SK-N-MC (cell line): ENCODE data around the gene GABRP.
"Not testable (repeated sequence)": the region's sequence is repeated elsewhere in the genome, so short reads cannot be mapped to it uniquely, and the experiment has no call there.

Experiments used
- DNase-seq: peaks from one replicate; pipeline ENCODE4 v3.0.0-alpha.2; 2011; ENCODE audit warnings: low read depth, low spot score
- H3K27ac ChIP-seq: fragments of 200-600 bp; sonication (generic); 2 replicates; pipeline ENCODE4 v1.5.1; 2016; ENCODE audit warnings: mixed run types
- H3K36me3 ChIP-seq: fragments of 200-600 bp; sonication (generic); 2 replicates; pipeline ENCODE4 v1.6.1; 2017; ENCODE audit warnings: antibody characterized with exemption, low read length, mixed read lengths; ENCODE audit not compliant: insufficient read depth
- H3K4me3 ChIP-seq: fragments of 200-600 bp; sonication (generic); 2 replicates; pipeline ENCODE4 v1.5.1; 2016
- H3K9ac ChIP-seq: fragments of 200-600 bp; sonication (generic); 2 replicates; pipeline ENCODE4 v1.8.0; 2017; ENCODE audit warnings: mixed run types, mixed read lengths; ENCODE audit not compliant: insufficient read length
- H3K9me3 ChIP-seq: fragments of 200-600 bp; sonication (generic); 2 replicates; pipeline ENCODE4 v1.6.1; 2017; ENCODE audit warnings: low read depth, mild to moderate bottlenecking, antibody characterized with exemption, low read length, moderate library complexity, mixed read lengths
- EZH2 ChIP-seq: fragments of 200-600 bp; sonication (generic); IDR thresholded peaks from one replicate; pipeline ENCODE4 v1.6.1; 2017; ENCODE audit warnings: antibody characterized with exemption
- FOXP2 ChIP-seq: optimal IDR thresholded peaks from 2 replicates; pipeline ENCODE3; 2011; ENCODE audit warnings: mild to moderate bottlenecking, moderate library complexity; ENCODE audit not compliant: insufficient read depth; ENCODE audit errors: extremely low read length, control extremely low read depth
- POLR2AphosphoS5 ChIP-seq: IDR thresholded peaks from 2 replicates; pipeline ENCODE4 v1.6.1; 2012; ENCODE audit warnings: mild to moderate bottlenecking, low read depth, low read length, borderline replicate concordance

The GABRP gene

GRCh38 chr5:170758481-170758880, 25.0 kb upstream of the GABRP start:
- no peak for DNase-seq
- Histone ChIP-seq H3K36me3 (no peaks in the 10 kb centered on the region), H3K4me3 (no peak overlapping the region), H3K27ac (no peak overlapping the region), H3K9ac (no peak overlapping the region), H3K9me3 (no peaks in the 10 kb centered on the region)
- TF ChIP-seq POLR2AphosphoS5 (no peak), FOXP2 (no peak), EZH2 (no peak)

- Histone ChIP-seq H3K4me3 (no peak overlapping the region), H3K27ac (no peak overlapping the region), H3K9me3 (no peaks in the 10 kb centered on the region), H3K9ac (no peak overlapping the region), H3K36me3 (no peaks in the 10 kb centered on the region)
- no peak for TF ChIP-seq EZH2
- no peak for TF ChIP-seq FOXP2
- no peak for TF ChIP-seq POLR2AphosphoS5
- no peak for DNase-seq
Observed at GRCh38 chr5:170760113-170760512, 23.4 kb upstream of the GABRP start.

- Histone ChIP-seq H3K9me3 (no peaks in the 10 kb centered on the region), H3K27ac (no peak overlapping the region), H3K4me3 (no peak overlapping the region), H3K9ac (no peak overlapping the region), H3K36me3 (no peaks in the 10 kb centered on the region)
- TF ChIP-seq POLR2AphosphoS5 (no peak), EZH2 (no peak), FOXP2 (no peak)
- no peak for DNase-seq
Observed at GRCh38 chr5:170761048-170761707, 22.3 kb upstream of the GABRP start.

- Histone ChIP-seq H3K36me3 (no peaks in the 10 kb centered on the region), H3K27ac (no peak overlapping the region), H3K9me3 (no peaks in the 10 kb centered on the region), H3K9ac (no peak overlapping the region), H3K4me3 (no peak overlapping the region)
- TF ChIP-seq POLR2AphosphoS5: no peak
- TF ChIP-seq EZH2: no peak
- no peak for TF ChIP-seq FOXP2
- no peak for DNase-seq
Observed at GRCh38 chr5:170761708-170762066, 21.8 kb upstream of the GABRP start.

- H3K9ac ChIP-seq, H3K4me3 ChIP-seq, H3K27ac ChIP-seq, DNase-seq, H3K36me3 ChIP-seq, H3K9me3 ChIP-seq: not testable (repeated sequence)
Observed at GRCh38 chr5:170762298-170762697, 21.2 kb upstream of the GABRP start.

GRCh38 chr5:170765868-170766267, 17.7 kb upstream of the GABRP start:
- H3K4me3 ChIP-seq, DNase-seq, H3K9me3 ChIP-seq, H3K27ac ChIP-seq, H3K9ac ChIP-seq, H3K36me3 ChIP-seq: not testable (repeated sequence)

- DNase-seq: no peak
Observed at GRCh38 chr5:170769246-170769645, 14.3 kb upstream of the GABRP start.

GRCh38 chr5:170769898-170770416, 13.6 kb upstream of the GABRP start:
- Histone ChIP-seq H3K36me3 (no peaks in the 10 kb centered on the region), H3K27ac (no peak overlapping the region), H3K4me3 (no peak overlapping the region), H3K9ac (no peak overlapping the region), H3K9me3 (no peaks in the 10 kb centered on the region)
- TF ChIP-seq POLR2AphosphoS5: no peak
- no peak for TF ChIP-seq EZH2
- TF ChIP-seq FOXP2: no peak
- no peak for DNase-seq

More at GRCh38 chr5:170769246-170769645, 14.3 kb upstream of the GABRP start:
- Histone ChIP-seq H3K36me3 (no peaks in the 10 kb centered on the region), H3K27ac (no peak overlapping the region), H3K9me3 (no peaks in the 10 kb centered on the region), H3K4me3 (no peak overlapping the region), H3K9ac (no peak overlapping the region)
- TF ChIP-seq POLR2AphosphoS5 (no peak), EZH2 (no peak), FOXP2 (no peak)

- Histone ChIP-seq H3K9me3 (no peaks in the 10 kb centered on the region), H3K27ac (no peak overlapping the region), H3K9ac (no peak overlapping the region), H3K4me3 (no peak overlapping the region), H3K36me3 (no peaks in the 10 kb centered on the region)
- TF ChIP-seq POLR2AphosphoS5: no peak
- TF ChIP-seq EZH2: no peak
- no peak for TF ChIP-seq FOXP2
- DNase-seq: no peak
Observed at GRCh38 chr5:170771496-170771895, 12.0 kb upstream of the GABRP start.
